Cardiac muscle cell (in vitro differentiated cells and primary cell): ENCODE data around the gene NPFFR1. TPM values are rescaled to one million over a fixed set of nuclear protein-coding genes. Genes with fewer than 3 reads are reported as not detected.

Experiments used
- DNase-seq, 2 donors: peaks; one replicate each; pipeline versions ENCODE4 v3.0.0 to v3.0.0-alpha.2; 2010 to 2017; ENCODE audit warnings: low read depth in 1 of 2, low spot score in 1 of 2
- H3K27ac ChIP-seq: fragments of 200-600 bp; sonication (generic); 2 replicates; pipeline ENCODE4 v1.5.1; 2016
- H3K27me3 ChIP-seq: fragments of 200-600 bp; sonication (generic); 2 replicates; pipeline ENCODE4 v1.6.0; 2016; ENCODE audit warnings: control low read depth
- H3K36me3 ChIP-seq: fragments of 200-600 bp; sonication (generic); 2 replicates; pipeline ENCODE4 v1.5.1; 2016; ENCODE audit warnings: control low read depth
- H3K4me1 ChIP-seq: fragments of 200-600 bp; sonication (generic); 2 replicates; pipeline ENCODE4 v1.8.1; 2017; ENCODE audit warnings: low read depth, mild to moderate bottlenecking, mixed run types
- H3K4me3 ChIP-seq: fragments of 200-600 bp; sonication (generic); 2 replicates; pipeline ENCODE4 v1.5.1; 2016; ENCODE audit warnings: mild to moderate bottlenecking
- H3K9me3 ChIP-seq: fragments of 200-600 bp; sonication (generic); 2 replicates; pipeline ENCODE4 v1.5.1; 2017; ENCODE audit warnings: low read depth, mild to moderate bottlenecking, control low read depth
- CTCF ChIP-seq: IDR thresholded peaks from 2 replicates; pipeline ENCODE4 v1.5.1; 2012; ENCODE audit warnings: low read depth, mild to moderate bottlenecking, low read length
- polyA plus RNA-seq: library from polyadenylated mRNA; unstranded; fragments of >200 nt; fragmentation: Nextera tagmentation; extraction: Ambion mirVana; gene quantifications from 2 replicates; pipeline ENCODE4 v1.2.1, GENCODE V29; 2016
- total RNA-seq: library from RNA; depleted of rRNA; stranded (reverse); fragments of >200 nt; gene quantifications from 2 replicates; pipeline ENCODE4 v1.2.3, GENCODE V29; 2016

NPFFR1 gene
- total and polyA plus RNA-seq, 2 experiments from 2014 or later: not detected

GRCh38 chr10:70328967-70329366, 45.2 kb upstream of the NPFFR1 start:
- Histone ChIP-seq H3K9me3 (no peaks in the 10 kb centered on the region), H3K36me3 (no peaks in the 10 kb centered on the region), H3K27ac (no peak overlapping the region), H3K27me3 (no peaks in the 10 kb centered on the region), H3K4me3 (no peak overlapping the region), H3K4me1 (no peaks in the 10 kb centered on the region)
- DNase-seq: peak in 1 of 2 donors; percentile 9
- TF ChIP-seq CTCF: no peak

GRCh38 chr10:70328018-70328417, 44.2 kb upstream of the NPFFR1 start:
- H3K4me1 ChIP-seq: no peaks in the 10 kb centered on the region
- no peak overlapping the region for H3K27ac ChIP-seq
- no peak for TF ChIP-seq CTCF
- no peaks in the 10 kb centered on the region for H3K9me3 ChIP-seq
- no peaks in the 10 kb centered on the region for H3K36me3 ChIP-seq
- H3K4me3 ChIP-seq: no peak overlapping the region
- no peaks in the 10 kb centered on the region for H3K27me3 ChIP-seq
- DNase-seq: no peak

- no peak for TF ChIP-seq CTCF
- Histone ChIP-seq H3K36me3 (no peaks in the 10 kb centered on the region), H3K9me3 (no peaks in the 10 kb centered on the region), H3K27ac (peak overlapping the region; percentile 70), H3K4me3 (no peak overlapping the region), H3K4me1 (no peaks in the 10 kb centered on the region), H3K27me3 (no peaks in the 10 kb centered on the region)
- no peak for DNase-seq
Observed at GRCh38 chr10:70324951-70325781, 41.4 kb upstream of the NPFFR1 start.

GRCh38 chr10:70324339-70324861, 40.6 kb upstream of the NPFFR1 start:
- peak overlapping the region; percentile 70 for H3K27ac ChIP-seq
- no peaks in the 10 kb centered on the region for H3K27me3 ChIP-seq
- H3K9me3 ChIP-seq: no peaks in the 10 kb centered on the region
- no peaks in the 10 kb centered on the region for H3K4me1 ChIP-seq
- H3K36me3 ChIP-seq: no peaks in the 10 kb centered on the region
- no peak overlapping the region for H3K4me3 ChIP-seq
- no peak for TF ChIP-seq CTCF
- peak in 1 of 2 donors; percentile 73 for DNase-seq

DNA sequence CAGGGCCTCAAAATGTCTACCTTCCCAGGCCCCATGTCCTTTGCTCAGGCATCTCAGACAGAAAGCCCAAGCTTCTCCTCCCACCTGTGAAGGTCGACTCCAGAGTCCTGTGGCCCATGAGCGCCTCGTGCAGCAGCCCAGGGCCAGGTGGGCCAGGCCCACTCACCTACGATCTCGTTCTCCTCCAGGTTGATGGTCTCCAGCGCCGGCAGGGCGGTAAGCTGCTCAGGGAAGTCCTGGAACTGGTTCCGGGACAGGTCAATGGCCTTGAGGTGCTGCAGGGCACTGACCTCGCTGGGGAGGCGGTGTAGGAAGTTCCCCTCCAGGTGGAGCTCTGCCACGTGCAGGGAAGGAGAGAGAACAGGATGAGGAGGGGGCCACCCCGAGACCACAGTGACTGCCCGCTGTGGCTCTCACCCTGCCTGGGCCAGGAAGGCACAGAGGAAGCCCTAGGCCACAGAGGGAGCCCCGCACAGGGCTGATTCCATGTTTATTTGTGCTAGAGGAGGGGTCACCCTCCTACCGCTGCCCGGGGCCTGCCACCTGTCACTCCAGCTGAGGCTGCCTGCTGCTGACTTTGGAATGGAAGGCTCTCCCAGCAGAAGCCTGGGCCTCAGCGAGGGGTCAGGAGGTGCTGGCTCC, 40.0 kb upstream of the NPFFR1 start:
- no peak for TF ChIP-seq CTCF
- Histone ChIP-seq H3K36me3 (no peaks in the 10 kb centered on the region), H3K9me3 (no peaks in the 10 kb centered on the region), H3K27ac (peak overlapping the region; percentile 70), H3K4me1 (no peaks in the 10 kb centered on the region), H3K27me3 (no peaks in the 10 kb centered on the region), H3K4me3 (no peak overlapping the region)
- no peak for DNase-seq
